H9 (cell line): ENCODE data around the gene USP49. TPM values are rescaled to one million over a fixed set of nuclear protein-coding genes. Genes with fewer than 3 reads are reported as not detected.

Experiments
- DNase-seq: peaks from one replicate; pipeline ENCODE4 v3.0.0-alpha.2; 2017
- H2AFZ ChIP-seq: one replicate; pipeline ENCODE4 v1.6.1; 2013; ENCODE audit warnings: mild to moderate bottlenecking, low read length, control low read depth, moderate library complexity
- H2AK5ac ChIP-seq: 2 replicates; pipeline ENCODE4 v1.6.1; 2013; ENCODE audit warnings: low read length, control low read depth, mixed read lengths; ENCODE audit not compliant: insufficient read length
- H2BK120ac ChIP-seq: one replicate; pipeline ENCODE4 v1.6.1; 2013; ENCODE audit warnings: low read depth, mild to moderate bottlenecking, low read length, control low read depth, inconsistent platforms; ENCODE audit not compliant: poor library complexity, severe bottlenecking
- H2BK12ac ChIP-seq: 2 replicates; pipeline ENCODE4 v1.6.1; 2013; ENCODE audit warnings: low read length, control low read depth, mixed read lengths, low read depth; ENCODE audit not compliant: insufficient read length
- H2BK15ac ChIP-seq: 2 replicates; pipeline ENCODE4 v1.6.1; 2013; ENCODE audit warnings: low read depth, low read length, control low read depth
- H2BK20ac ChIP-seq: one replicate; pipeline ENCODE4 v1.6.1; 2013; ENCODE audit warnings: low read depth, mild to moderate bottlenecking, low read length, control low read depth, inconsistent platforms; ENCODE audit not compliant: poor library complexity, severe bottlenecking
- H2BK5ac ChIP-seq: 2 replicates; pipeline ENCODE4 v1.6.1; 2013; ENCODE audit warnings: low read length, control low read depth, mixed read lengths; ENCODE audit not compliant: insufficient read length
- H3K14ac ChIP-seq: 2 replicates; pipeline ENCODE4 v1.6.1; 2013; ENCODE audit warnings: low read length, control low read depth; ENCODE audit not compliant: insufficient read depth
- H3K18ac ChIP-seq: 2 replicates; pipeline ENCODE4 v1.6.1; 2013; ENCODE audit warnings: low read depth, mild to moderate bottlenecking, mixed read lengths, low read length, control low read depth; ENCODE audit not compliant: insufficient read length
- H3K23ac ChIP-seq: 2 replicates; pipeline ENCODE4 v1.6.1; 2013; ENCODE audit warnings: low read length, control low read depth, mixed read lengths, low read depth; ENCODE audit not compliant: insufficient read length
- H3K23me2 ChIP-seq: 2 replicates; pipeline ENCODE4 v1.6.1; 2013; ENCODE audit warnings: low read depth, mild to moderate bottlenecking, mixed read lengths, low read length, control low read depth; ENCODE audit not compliant: insufficient read length, poor library complexity, severe bottlenecking
- H3K27ac ChIP-seq: 2 replicates; pipeline ENCODE4 v1.5.1; 2013; ENCODE audit warnings: low read length, control low read depth, mixed read lengths, low read depth; ENCODE audit not compliant: insufficient read length
- H3K27me3 ChIP-seq: 2 replicates; pipeline ENCODE4 v1.6.1; 2013; ENCODE audit warnings: low read length, control low read depth, inconsistent platforms; ENCODE audit not compliant: insufficient read depth
- H3K4ac ChIP-seq: 2 replicates; pipeline ENCODE4 v1.6.1; 2013; ENCODE audit warnings: low read depth, mild to moderate bottlenecking, control low read depth, inconsistent platforms, low read length, moderate library complexity
- H3K4me1 ChIP-seq: 2 replicates; pipeline ENCODE4 v1.6.1; 2013; ENCODE audit warnings: low read length, control low read depth, inconsistent platforms; ENCODE audit not compliant: insufficient read depth
- H3K4me2 ChIP-seq: 2 replicates; pipeline ENCODE4 v1.6.1; 2013; ENCODE audit warnings: low read length, control low read depth, mixed read lengths; ENCODE audit not compliant: insufficient read length, insufficient read depth
- H3K56ac ChIP-seq: 2 replicates; pipeline ENCODE4 v1.6.1; 2013; ENCODE audit warnings: low read depth, mild to moderate bottlenecking, mixed read lengths, low read length, control low read depth; ENCODE audit not compliant: insufficient read length
- H3K79me1 ChIP-seq: 2 replicates; pipeline ENCODE4 v1.6.1; 2013; ENCODE audit warnings: low read depth, mild to moderate bottlenecking, moderate library complexity, low read length, control low read depth, inconsistent platforms; ENCODE audit not compliant: insufficient read depth, poor library complexity, severe bottlenecking
- H3K79me2 ChIP-seq: 2 replicates; pipeline ENCODE4 v1.6.1; 2013; ENCODE audit warnings: low read length, control low read depth, inconsistent platforms; ENCODE audit not compliant: insufficient read depth
- H3K9ac ChIP-seq: 2 replicates; pipeline ENCODE4 v1.6.1; 2013; ENCODE audit warnings: low read length, control low read depth, mixed read lengths; ENCODE audit not compliant: insufficient read length; ENCODE audit errors: extremely low read depth
- H3K9me3 ChIP-seq: one replicate; pipeline ENCODE4 v1.6.1; 2013; ENCODE audit warnings: low read depth, low read length, inconsistent platforms; ENCODE audit not compliant: control insufficient read depth
- H3T11ph ChIP-seq: one replicate; pipeline ENCODE4 v1.6.1; 2013; ENCODE audit warnings: mild to moderate bottlenecking, low read length, control low read depth, inconsistent platforms
- H4K20me1 ChIP-seq: one replicate; pipeline ENCODE4 v1.6.1; 2013; ENCODE audit not compliant: control insufficient read depth, insufficient read length, insufficient read depth
- H4K5ac ChIP-seq: 2 replicates; pipeline ENCODE4 v1.6.1; 2013; ENCODE audit warnings: low read depth, mild to moderate bottlenecking, mixed read lengths, low read length, control low read depth; ENCODE audit not compliant: insufficient read length
- H4K8ac ChIP-seq: replicated peaks from 2 replicates; pipeline ENCODE4 v1.6.1; 2013; ENCODE audit warnings: low read length, control low read depth, mixed read lengths, low read depth; ENCODE audit not compliant: insufficient read length
- H4K91ac ChIP-seq: 2 replicates; pipeline ENCODE4 v1.6.1; 2013; ENCODE audit warnings: low read depth, mild to moderate bottlenecking, moderate library complexity, mixed read lengths, low read length, control low read depth; ENCODE audit not compliant: insufficient read length
- H3K27ac Mint-ChIP-seq, 3 experiments: 2 replicates in 2 of 3; 3 replicates in 1 of 3; pipeline ENCODE4 v1.8.0; 2020 to 2021; ENCODE audit warnings: mixed read lengths in 3 of 3, mild to moderate bottlenecking in 1 of 3, moderate library complexity in 1 of 3
- H3K27me3 Mint-ChIP-seq: 2 replicates; pipeline ENCODE4 v1.8.0; 2021; ENCODE audit warnings: low read depth, mild to moderate bottlenecking, moderate library complexity, mixed read lengths
- H3K36me3 Mint-ChIP-seq, 3 experiments: 2 replicates in 2 of 3; 3 replicates in 1 of 3; pipeline ENCODE4 v1.8.0; 2020 to 2021; ENCODE audit warnings: low read depth in 3 of 3, mixed read lengths in 3 of 3; ENCODE audit not compliant: insufficient read depth in 1 of 3
- H3K4me1 Mint-ChIP-seq, 2 experiments: 2 replicates each; pipeline ENCODE4 v1.8.0; 2020; ENCODE audit warnings: mixed read lengths in 2 of 2
- H3K4me3 Mint-ChIP-seq, 2 experiments: 2 replicates in 1 of 2; 3 replicates in 1 of 2; pipeline ENCODE4 v1.8.0; 2020 to 2021; ENCODE audit warnings: mild to moderate bottlenecking in 2 of 2, mixed read lengths in 2 of 2, moderate library complexity in 1 of 2
- H3K9me3 Mint-ChIP-seq, 2 experiments: 2 replicates in 1 of 2; 3 replicates in 1 of 2; pipeline ENCODE4 v1.8.0; 2020; ENCODE audit warnings: mild to moderate bottlenecking in 2 of 2, mixed read lengths in 2 of 2, moderate library complexity in 1 of 2
- WGBS: extraction: QIAGEN DNeasy Blood & Tissue Kit; methylation state at CpG from one replicate; pipeline ENCODE4 v1.1.7; 2013; ENCODE audit warnings: missing lambda C conversion rate, low lambda C conversion rate, mixed read lengths; ENCODE audit not compliant: insufficient read length; ENCODE audit errors: extremely low coverage; 5-methylcytosine and 5-hydroxymethylcytosine counted together
- total RNA-seq: library from RNA; stranded (reverse); gene quantifications from 2 replicates; pipeline ENCODE4 v1.2.1, GENCODE V29; 2021
- TF ChIP-seq, protein P1 (sequence below): fragments of 200-600 bp; sonication (generic); conservative IDR thresholded peaks from 3 replicates; pipeline ENCODE4 v1.8.0; 2021; ENCODE audit warnings: antibody characterized with exemption, mild to moderate bottlenecking

The USP49 gene
- total RNA-seq, 1 experiment from 2014 or later = 19.0 TPM

- H2BK120ac ChIP-seq = no peak overlapping the region
- no peak overlapping the region for H3K9ac ChIP-seq
- no peak overlapping the region for H2BK15ac ChIP-seq
- H3K23me2 ChIP-seq = no peaks in the 10 kb centered on the region
- no peaks in the 10 kb centered on the region for H3K9me3 Mint-ChIP-seq
- no peak overlapping the region for H3K14ac ChIP-seq
- H3K18ac ChIP-seq = no peak overlapping the region
- no peak overlapping the region for H2BK20ac ChIP-seq
- H3K36me3 Mint-ChIP-seq = peaks cover 0 to 4% (median 0%) of the 10 kb centered on the region in 3 experiments; a peak in 3 of 7 replicates
- no peaks in the 10 kb centered on the region for H3K79me2 ChIP-seq
- no peaks in the 10 kb centered on the region for H3K4me1 Mint-ChIP-seq
- no peak overlapping the region for H4K91ac ChIP-seq
- no peak overlapping the region for H2AFZ ChIP-seq
- H3K4me3 Mint-ChIP-seq = no peak overlapping the region
- no peak overlapping the region for H3K23ac ChIP-seq
- no peaks in the 10 kb centered on the region for H3K4me1 ChIP-seq
- H3T11ph ChIP-seq = no peak overlapping the region
- no peak overlapping the region for H3K56ac ChIP-seq
- no peaks in the 10 kb centered on the region for H4K20me1 ChIP-seq
- H4K5ac ChIP-seq = no peak overlapping the region
- H2BK12ac ChIP-seq = no peak overlapping the region
- no CpG with 5 or more reads among the region's 3 CpGs for WGBS
- H3K4me2 ChIP-seq = no peak overlapping the region
- TF ChIP-seq, protein P1, sequence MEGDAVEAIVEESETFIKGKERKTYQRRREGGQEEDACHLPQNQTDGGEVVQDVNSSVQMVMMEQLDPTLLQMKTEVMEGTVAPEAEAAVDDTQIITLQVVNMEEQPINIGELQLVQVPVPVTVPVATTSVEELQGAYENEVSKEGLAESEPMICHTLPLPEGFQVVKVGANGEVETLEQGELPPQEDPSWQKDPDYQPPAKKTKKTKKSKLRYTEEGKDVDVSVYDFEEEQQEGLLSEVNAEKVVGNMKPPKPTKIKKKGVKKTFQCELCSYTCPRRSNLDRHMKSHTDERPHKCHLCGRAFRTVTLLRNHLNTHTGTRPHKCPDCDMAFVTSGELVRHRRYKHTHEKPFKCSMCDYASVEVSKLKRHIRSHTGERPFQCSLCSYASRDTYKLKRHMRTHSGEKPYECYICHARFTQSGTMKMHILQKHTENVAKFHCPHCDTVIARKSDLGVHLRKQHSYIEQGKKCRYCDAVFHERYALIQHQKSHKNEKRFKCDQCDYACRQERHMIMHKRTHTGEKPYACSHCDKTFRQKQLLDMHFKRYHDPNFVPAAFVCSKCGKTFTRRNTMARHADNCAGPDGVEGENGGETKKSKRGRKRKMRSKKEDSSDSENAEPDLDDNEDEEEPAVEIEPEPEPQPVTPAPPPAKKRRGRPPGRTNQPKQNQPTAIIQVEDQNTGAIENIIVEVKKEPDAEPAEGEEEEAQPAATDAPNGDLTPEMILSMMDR = no peak
- DNase-seq = no peak
- no peak overlapping the region for H3K27ac Mint-ChIP-seq
- H4K8ac ChIP-seq = no peak overlapping the region
- no peaks in the 10 kb centered on the region for H3K27me3 ChIP-seq
- H3K27me3 Mint-ChIP-seq = no peaks in the 10 kb centered on the region
- H3K79me1 ChIP-seq = no peaks in the 10 kb centered on the region
- H2AK5ac ChIP-seq = no peak overlapping the region
- no peak overlapping the region for H2BK5ac ChIP-seq
- H3K27ac ChIP-seq = no peak overlapping the region
- no peaks in the 10 kb centered on the region for H3K9me3 ChIP-seq
- H3K4ac ChIP-seq = no peak overlapping the region
These were observed 44.3 kb downstream of the USP49 start for GRCh38 chr6:41850861-41851260.
